Adipose tissue (tissue), 3 donors: ENCODE data around the gene RAD17. TPM values are rescaled to one million over a fixed set of nuclear protein-coding genes. Genes with fewer than 3 reads are reported as not detected.
"Not testable (repeated sequence)": the region's sequence is repeated elsewhere in the genome, so short reads cannot be mapped to it uniquely, and the experiment has no call there.

Experiments used
- H3K27ac ChIP-seq: one replicate; pipeline ENCODE4 v1.5.1; 2013; ENCODE audit warnings: low read depth, low read length
- WGBS, 3 donors: extraction: QIAGEN DNeasy Blood & Tissue Kit; methylation state at CpG; one replicate each; pipeline ENCODE4 v1.1.7; 2013; 5-methylcytosine and 5-hydroxymethylcytosine counted together
- polyA plus RNA-seq, 3 donors: library from polyadenylated mRNA; stranded (reverse); fragments of 200-250 nt; gene quantifications; one replicate each; pipeline ENCODE4 v1.2.3, GENCODE V29; 2013
- donor health status: healthy with polysubstance abuse.
- donor health status: Bipolar disorder and iron deficiency.
- donor health status: healthy.

RAD17 gene, protein sequence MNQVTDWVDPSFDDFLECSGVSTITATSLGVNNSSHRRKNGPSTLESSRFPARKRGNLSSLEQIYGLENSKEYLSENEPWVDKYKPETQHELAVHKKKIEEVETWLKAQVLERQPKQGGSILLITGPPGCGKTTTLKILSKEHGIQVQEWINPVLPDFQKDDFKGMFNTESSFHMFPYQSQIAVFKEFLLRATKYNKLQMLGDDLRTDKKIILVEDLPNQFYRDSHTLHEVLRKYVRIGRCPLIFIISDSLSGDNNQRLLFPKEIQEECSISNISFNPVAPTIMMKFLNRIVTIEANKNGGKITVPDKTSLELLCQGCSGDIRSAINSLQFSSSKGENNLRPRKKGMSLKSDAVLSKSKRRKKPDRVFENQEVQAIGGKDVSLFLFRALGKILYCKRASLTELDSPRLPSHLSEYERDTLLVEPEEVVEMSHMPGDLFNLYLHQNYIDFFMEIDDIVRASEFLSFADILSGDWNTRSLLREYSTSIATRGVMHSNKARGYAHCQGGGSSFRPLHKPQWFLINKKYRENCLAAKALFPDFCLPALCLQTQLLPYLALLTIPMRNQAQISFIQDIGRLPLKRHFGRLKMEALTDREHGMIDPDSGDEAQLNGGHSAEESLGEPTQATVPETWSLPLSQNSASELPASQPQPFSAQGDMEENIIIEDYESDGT
- 10 to 100 TPM in 1 of 3 donors, 1 to 10 TPM in 2; 8.4 to 17.8 (median 9.5) TPM for polyA plus RNA-seq

DNA sequence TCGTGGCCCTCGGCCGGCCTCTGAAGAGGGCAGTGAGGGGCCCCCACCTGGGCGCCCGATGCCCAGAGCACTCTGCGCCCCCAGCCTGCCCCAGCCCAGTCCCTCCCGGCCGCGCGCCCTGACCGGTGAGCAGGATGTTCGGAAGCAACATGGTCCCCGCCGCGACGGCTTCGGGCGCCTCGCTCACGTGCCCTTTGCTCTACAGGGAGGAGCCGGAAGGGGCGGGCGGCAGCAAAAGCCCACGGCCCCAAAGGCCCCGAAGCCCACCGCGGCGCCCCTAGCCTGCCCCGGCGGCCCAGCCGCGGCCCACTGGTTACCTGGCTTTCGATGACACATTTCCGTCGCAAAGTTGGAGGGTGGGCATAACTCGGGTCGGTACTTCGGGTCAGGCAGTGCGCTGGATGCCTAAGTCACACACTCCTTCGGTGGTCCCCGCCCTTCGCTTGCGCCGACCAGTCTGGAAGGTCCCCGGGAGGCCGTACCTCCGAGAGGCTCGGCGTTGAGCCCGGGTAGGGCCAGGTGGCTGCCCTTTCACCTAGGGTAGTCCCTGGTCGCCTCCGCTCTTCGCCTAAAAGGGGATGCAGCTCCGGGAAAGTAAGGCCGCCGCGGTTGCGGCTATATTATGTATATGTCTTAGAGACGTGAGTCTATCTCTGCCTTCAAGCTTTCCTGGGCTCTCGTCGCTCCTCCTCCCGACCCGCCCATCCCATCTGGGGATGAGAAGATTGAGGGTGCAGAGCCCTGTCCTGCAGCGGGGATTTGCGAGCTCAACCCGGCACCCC, at the start of gene RAD17, which contains the start of the genes AK6 and TAF9:
TSS of gene RAD17 (plus strand) at position 479 of the 782 bp plus-strand sequence. CDS start 2,391 bp downstream, outside the sequence.
TSS of gene AK6 (minus strand) at position 181 of the 782 bp plus-strand sequence. CDS start at position 151, 30 bp downstream.
TSS of gene TAF9 (minus strand) at position 181 of the 782 bp plus-strand sequence. CDS start 3,783 bp downstream, outside the sequence.
- H3K27ac ChIP-seq: peak within 1 kb of the TSS; percentile 89
- WGBS, 3 donors: 0 to 1% (median 0%) methylated on average over 60 to 66 of the region's 66 CpGs

DNA sequence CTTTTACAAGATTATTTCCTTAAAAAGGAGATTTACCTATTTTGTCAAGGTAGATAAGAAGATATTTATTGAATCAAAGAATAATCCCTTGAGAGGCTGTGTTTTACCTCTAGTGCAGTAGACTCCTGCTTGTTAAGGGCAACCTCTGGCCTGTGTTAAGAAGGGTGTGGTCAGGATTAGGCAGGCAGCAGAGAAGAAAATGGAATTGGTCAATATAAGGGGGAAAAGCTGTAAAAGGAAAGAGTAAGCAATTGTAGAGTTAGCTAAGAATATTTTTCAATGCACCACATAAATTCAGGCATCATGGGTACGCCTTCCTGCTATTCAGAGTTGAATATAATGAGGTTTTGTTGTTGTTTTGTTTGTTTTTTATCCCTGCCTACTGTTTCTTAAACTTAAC, 43.3 kb upstream of the RAD17 start:
- no peak overlapping the region for H3K27ac ChIP-seq
- WGBS, 3 donors: 63 to 100% (median 64%) methylated on average over 1 of the region's 1 CpG

DNA sequence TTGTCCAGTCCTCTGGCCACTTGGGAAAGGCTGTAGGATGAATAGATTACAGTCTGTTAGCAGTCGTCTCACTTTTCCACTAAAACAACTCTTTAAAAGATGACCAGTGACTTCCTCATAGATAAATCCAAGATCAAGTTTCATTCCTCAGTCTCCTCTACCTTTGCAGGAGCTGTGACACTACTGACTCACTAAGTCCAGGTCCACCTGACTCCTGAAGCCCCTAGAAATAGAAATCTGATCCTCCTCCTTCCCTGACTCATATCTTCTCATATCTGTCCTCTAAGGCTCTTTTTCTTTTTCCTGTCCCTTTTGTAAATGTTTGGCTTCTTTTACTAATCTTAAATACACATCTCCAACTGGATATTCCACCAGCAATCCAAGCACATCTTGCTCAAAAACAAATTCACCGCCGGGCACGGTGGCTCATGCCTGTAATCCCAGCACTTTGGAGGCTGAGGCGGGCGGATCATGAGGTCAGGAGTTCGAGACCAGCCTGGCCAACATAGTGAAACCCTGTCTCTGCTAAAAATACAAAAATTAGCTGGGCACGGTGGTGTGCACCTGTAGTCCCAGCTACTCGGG, 39.6 kb upstream of the RAD17 start:
- H3K27ac ChIP-seq: no peak overlapping the region
- WGBS, 3 donors: 73 to 92% (median 91%) methylated on average over 9 of the region's 9 CpGs

DNA sequence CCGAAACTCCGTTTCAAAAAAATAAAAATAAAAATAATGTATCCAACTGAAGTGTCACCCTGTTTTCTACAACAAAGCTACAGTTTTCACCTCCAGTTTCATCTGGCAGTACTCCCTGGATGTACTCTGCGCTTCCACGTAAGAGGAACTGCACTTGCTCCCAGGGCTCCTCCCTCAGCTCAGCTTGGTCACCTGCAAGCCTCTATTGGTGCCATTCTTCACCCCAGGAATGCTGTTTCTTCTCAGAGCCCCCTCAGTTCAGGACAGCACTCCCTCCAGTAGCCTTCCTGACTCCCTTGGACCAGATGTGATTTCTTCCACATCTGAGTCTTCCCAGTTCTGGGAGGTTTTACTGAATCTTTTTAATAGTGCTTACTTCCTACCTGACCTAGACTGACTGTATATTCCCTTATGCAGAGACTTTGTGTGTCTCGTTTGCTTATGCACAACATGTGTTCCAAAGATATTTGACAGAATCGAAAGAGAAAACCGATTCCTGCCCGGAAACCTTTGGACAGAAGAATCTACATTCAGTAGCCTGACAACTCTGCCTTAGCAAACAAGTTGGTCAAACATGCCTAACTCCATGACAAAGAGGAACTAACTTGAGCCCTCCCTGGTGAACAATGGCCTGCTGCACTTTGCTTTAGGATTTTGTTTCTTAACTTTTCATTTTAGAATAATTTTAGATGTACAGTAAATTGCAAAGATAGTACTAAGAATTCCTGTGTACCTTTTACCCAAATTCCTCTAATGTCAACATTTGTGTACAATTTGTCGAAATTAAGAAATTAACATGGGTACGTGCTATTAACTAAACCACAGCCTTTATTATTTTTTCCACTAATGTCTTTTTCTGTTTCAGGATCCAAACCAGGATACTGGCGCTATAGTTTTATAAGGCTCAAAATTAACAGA, 37.8 kb upstream of the RAD17 start:
- 33 to 54% (median 52%) methylated on average over 11 of the region's 11 CpGs for WGBS, 3 donors
- no peak overlapping the region for H3K27ac ChIP-seq

DNA sequence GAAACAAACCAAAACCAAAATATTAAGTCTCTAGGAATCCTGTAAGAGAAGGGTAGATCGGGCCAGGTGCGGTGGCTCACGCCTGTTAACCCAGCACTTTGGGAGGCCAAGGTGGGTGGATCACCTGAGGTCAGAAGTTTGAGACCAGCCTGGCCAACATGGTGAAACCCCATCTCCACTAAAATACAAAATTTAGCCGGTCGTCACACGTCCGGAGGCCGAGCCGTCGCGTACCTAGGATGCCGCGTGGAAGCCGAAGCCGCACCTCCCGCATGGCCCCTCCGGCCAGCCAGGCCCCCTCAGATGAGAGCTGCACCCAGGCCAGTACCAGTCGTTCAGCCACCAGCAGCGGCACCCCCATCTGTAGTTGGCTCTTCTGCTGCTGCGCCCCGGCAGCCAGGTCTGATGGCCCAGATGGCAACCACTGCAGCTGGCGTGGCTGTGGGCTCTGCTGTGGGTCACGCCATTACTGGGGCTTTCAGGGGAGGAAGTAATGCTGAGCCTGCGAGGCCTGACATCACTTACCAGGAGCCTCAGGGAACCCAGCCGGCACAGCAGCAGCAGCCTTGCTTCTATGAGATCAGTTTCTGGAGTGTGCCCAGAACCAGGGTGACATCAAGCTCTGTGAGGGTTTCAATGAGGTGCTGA, 35.8 kb upstream of the RAD17 start:
- WGBS, 3 donors: 93 to 96% (median 93%) methylated on average over 25 of the region's 25 CpGs
- H3K27ac ChIP-seq: not testable (repeated sequence)

DNA sequence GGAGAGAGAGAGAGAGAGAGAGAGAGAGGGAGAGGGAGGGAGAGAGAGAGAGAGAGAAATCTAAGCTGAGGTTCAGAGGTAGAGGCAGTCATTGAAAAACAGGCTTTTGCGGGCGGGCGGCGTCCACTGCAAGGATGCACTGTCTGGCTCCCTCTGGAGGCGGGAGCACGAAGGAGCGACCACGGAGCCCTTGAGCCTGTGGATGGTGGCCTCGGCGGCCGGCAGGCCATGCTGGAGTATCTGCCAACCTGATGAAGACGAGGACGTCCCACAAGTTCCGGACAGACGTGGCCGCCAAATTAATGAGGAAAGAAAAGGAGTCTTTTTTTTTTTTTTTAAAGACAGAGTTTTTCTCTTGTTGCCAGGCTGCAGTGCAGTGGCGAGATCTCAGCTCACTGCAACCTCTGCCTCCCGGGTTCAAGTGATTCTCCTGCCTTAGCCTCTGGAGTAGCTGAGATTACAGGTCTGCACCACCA, 34.8 kb upstream of the RAD17 start:
- 11 to 13% (median 11%) methylated on average over 18 of the region's 18 CpGs for WGBS, 3 donors
- no peak overlapping the region for H3K27ac ChIP-seq

DNA sequence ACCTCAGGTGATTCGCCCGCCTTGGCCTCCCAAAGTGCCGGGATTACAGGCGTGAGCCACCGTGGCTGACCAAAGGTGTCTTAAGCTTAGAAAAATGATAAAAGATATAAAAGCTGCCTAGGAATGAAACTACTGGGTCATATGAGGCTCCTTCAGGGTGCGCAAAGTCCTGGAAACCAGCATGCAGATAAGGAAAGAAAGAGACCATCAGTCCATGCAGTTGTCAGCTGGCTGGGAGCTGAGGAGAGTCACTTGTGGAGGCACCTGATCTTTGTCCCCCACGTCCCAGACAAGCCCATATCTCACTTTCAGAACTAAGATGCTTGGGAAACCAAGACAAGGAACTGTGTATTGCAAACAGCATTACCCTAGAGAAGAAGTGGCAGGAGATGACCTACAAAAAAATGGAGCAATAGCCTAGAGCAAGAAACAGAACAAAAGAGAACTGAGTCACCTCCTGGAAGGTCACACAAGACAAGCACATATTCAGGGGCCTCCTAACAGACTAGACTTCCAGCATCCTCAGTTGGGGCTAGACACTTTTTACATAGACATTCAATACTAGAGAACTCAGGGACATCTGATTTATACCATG, 34.2 kb upstream of the RAD17 start:
- WGBS, 3 donors: 77 to 93% (median 88%) methylated on average over 7 of the region's 7 CpGs

DNA sequence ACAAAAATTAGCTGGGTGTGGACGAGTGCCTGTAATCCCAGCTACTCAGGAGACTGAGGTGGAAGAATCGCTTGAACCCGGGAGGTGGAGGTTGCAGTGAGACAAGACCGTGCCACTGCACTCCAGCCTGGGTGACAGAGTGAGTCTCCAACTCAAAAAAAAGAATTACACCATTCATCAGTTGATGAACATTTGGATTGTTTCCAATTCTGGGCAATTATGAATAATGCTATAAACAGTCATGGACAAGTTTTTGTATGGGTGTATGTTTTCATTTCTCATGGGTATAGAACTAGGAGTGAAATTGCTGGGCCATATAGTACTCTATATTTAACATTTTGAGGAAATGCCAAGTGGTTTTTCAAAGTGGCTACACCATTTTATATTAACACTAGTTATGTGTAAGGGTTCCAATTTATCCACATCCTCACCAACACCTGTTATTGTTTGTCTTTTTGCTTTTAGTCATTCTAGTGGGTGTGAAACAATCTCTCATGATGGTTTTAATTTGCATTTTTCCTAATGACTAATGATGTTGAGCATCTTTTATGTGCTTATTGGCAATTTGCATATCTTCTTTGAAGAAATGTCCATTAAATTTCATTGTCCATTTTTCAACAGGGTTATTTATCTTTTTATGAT, 28.0 kb upstream of the RAD17 start:
- no peak overlapping the region for H3K27ac ChIP-seq
- 86 to 94% (median 91%) methylated on average over 4 of the region's 4 CpGs for WGBS, 3 donors

More for the DNA sequence above, 34.2 kb upstream of the RAD17 start:
- no peak overlapping the region for H3K27ac ChIP-seq

DNA sequence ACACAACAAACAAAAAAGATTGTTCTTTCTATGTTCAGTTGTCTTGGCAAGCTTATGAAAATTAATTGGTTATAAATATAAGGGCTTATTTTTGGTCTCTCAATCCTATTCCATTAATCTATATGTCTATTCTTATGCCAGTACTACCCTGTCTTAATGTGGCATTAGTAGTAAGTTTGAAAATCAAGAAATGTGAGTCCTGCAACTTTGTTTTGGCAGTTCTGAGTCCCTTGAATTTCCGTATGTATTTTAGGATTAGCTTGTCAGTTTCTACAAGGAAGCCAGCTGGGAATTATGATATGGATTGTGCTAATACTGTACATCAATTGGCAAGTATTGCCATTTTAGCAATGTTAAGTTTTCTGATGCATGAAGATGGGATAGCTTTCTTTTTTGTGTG, 26.5 kb upstream of the RAD17 start:
- no peak overlapping the region for H3K27ac ChIP-seq
- WGBS, 3 donors: 57 to 86% (median 80%) methylated on average over 1 of the region's 1 CpG

DNA sequence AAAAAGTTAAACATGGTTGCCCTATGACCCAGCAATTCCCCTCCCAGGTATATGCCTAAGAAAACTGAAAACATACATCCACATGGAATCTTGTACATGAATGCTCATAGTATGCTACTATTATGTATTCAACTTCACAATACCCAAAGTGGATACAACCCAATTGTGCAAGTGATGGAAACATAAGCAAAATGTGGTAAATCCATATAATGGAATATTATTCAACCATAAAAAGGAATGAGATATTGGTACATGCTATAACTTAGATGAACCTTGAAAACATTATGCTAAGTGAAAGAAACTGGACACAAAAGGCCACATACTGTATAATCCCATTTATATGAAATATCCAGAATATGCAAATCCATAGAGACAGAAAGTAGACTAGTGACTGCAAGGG, 19.0 kb upstream of the RAD17 start:
- no peak overlapping the region for H3K27ac ChIP-seq

DNA sequence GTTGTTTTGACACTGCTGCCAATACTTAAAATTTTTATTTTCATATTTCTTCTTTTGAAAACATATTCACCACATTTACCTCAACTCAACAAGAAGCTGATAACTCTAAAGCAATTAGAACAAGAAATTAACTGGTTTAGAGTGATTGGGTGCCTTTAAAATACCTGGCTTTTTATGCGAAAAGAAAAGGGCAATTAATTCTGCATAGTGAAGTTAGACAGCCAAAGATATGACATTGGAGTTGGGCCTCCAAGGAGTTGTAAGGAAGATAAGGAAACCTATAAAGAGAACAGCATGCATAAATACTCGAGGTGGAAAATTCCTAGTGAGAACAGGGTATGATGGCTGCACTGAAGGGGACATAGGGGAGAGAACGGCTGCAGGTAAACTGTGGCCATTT, 9.9 kb upstream of the RAD17 start:
- no peak overlapping the region for H3K27ac ChIP-seq
- 64 to 83% (median 78%) methylated on average over 3 of the region's 3 CpGs for WGBS, 3 donors

DNA sequence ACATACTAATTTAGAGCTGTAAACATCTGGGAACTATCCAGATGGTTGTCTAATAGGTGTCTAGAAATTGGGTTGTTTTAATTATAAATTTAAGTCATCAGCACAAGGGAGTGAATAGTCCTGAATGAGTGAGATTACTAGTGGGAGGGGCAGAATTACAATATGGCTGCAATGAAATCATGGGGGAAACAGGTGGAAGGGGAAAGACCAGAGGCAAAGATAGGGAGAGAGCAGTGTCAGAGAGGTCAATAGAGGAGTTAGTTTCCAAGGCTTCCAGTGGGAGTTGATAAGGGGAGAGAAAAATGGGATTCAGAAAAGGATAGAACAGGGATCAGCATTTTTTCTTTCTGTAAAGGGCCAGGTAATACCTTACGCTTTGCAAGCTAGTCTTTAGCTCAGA, 9.2 kb upstream of the RAD17 start:
- WGBS, 3 donors: 94 to 100% (median 96%) methylated on average over 1 of the region's 1 CpG
- no peak overlapping the region for H3K27ac ChIP-seq

DNA sequence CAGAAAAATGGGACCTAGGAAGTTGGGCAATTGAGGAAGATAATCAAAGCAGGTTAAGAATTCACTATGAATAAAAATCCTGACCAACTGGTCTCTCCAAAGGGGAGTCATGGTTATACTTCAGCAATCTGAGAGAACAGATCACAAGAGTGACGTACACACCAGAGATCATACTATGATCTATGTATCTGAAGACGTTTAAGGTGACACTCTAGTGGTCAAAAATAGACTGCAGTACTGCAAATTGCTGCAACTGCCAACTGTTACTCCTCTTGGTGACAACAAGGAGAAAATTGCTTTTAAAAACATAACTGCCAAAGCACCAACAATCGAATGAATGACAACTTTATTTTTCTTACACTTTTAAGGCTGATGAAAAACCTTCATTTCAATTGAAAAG, 5.2 kb upstream of the RAD17 start:
- WGBS, 3 donors: 60 to 67% (median 62%) methylated on average over 3 of the region's 3 CpGs
- no peak overlapping the region for H3K27ac ChIP-seq

DNA sequence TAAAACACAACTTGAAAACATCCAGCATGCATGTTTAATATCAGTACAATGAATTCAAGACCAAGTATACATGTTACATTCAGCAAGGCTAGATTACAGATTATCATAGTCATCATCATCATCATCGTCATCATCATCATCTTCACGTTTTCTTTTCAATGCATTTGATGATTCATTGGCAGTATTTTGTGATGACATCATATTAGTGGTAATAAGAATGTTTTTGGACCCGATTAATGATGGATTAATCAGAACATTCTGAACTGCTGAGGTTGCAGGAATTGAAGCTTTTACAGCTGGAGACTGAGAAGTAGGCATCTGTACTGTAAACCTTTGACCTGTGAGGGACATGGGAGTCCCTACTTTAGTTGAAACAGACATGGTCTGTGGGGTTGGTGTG, 4.8 kb upstream of the RAD17 start:
- 68 to 80% (median 76%) methylated on average over 3 of the region's 3 CpGs for WGBS, 3 donors

DNA sequence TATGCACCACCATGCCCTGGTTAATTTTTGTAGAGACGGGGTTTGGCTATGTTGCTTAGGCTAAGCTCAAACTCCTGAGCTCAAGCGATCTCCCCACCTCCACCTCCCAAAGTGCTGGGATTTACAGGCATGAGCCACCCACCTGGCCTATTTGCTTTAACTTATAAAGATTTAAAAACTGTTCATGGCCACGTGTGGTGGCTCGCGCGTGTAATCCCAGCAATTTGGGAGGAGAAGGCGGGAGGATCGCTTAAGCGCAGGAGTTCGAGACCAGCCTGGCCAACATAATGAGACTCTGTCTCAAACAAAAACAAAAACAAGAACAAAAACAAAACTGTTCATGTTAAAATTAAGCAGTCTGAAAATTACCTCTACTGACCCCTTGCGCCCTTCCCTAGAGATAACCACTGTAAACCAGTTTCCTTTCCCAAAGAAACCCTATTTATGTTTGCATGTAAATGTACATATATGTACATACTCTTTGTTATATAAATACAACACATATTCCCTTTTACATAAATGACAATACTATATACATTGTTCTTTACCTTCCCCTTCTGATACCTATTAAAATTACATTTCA, 1.8 kb upstream of the RAD17 start:
- H3K27ac ChIP-seq: no peak overlapping the region
- 85 to 93% (median 92%) methylated on average over 11 of the region's 11 CpGs for WGBS, 3 donors

More for the DNA sequence above, 4.8 kb upstream of the RAD17 start:
- no peak overlapping the region for H3K27ac ChIP-seq
